ENCODE measurements around the gene SOX15.

DNA sequence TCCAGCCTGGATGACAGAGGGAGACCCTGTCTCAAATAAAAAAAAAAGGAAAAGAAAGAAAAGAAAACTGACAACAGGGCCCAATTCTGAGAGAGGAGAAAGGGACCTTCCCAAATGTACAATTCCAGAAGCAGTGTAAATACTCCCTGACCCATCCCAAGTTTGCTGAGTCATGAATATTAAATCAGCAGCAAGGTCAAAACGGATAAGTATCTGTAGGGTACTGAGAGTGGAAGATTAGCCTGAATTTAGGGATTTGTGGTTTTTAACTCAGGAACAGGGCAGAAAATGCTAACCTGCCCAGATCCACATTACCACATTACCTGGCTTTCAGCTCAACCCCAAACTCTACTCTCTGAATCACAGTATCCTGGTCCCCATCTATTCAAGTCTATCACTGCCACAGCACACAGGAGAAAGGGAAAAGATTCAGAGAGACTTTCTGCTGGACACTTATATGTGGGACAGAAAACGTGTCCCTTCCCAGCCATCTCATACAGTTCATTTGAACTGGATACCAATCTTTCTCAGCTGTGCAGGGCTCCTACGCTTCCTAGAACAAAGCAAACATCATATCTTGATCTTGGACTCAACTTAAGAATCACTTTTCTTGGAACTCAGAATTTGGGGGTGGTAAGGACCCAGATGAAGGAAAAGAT, 21.9 kb upstream of the SOX15 start:
- TF ChIP-seq, protein P1, sequence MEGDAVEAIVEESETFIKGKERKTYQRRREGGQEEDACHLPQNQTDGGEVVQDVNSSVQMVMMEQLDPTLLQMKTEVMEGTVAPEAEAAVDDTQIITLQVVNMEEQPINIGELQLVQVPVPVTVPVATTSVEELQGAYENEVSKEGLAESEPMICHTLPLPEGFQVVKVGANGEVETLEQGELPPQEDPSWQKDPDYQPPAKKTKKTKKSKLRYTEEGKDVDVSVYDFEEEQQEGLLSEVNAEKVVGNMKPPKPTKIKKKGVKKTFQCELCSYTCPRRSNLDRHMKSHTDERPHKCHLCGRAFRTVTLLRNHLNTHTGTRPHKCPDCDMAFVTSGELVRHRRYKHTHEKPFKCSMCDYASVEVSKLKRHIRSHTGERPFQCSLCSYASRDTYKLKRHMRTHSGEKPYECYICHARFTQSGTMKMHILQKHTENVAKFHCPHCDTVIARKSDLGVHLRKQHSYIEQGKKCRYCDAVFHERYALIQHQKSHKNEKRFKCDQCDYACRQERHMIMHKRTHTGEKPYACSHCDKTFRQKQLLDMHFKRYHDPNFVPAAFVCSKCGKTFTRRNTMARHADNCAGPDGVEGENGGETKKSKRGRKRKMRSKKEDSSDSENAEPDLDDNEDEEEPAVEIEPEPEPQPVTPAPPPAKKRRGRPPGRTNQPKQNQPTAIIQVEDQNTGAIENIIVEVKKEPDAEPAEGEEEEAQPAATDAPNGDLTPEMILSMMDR (IDR thresholded peaks at IDR 0.05): no peak
- no peak for TF ChIP-seq EZH2 (IDR thresholded peaks at IDR 0.05)
- TF ChIP-seq EZH2phosphoT487 (IDR thresholded peaks at IDR 0.05): no peak

All from neural progenitor cell (in vitro differentiated cells).